ENCODE data around the gene RANBP9.

Gene RANBP9

GRCh38 chr6:13677878-13678254 lies 33.8 kb downstream of the RANBP9 start:
- DNase-seq: no peak

GRCh38 chr6:13676551-13677156 lies 35.0 kb downstream of the RANBP9 start:
- no peak for DNase-seq

GRCh38 chr6:13674533-13675190 lies 37.0 kb downstream of the RANBP9 start:
- DNase-seq: no peak

- no peak for DNase-seq
Measured at GRCh38 chr6:13673825-13674444, 37.7 kb downstream of the RANBP9 start.

GRCh38 chr6:13673368-13673767 lies 38.3 kb downstream of the RANBP9 start:
- DNase-seq: no peak

GRCh38 chr6:13672904-13673303 lies 38.7 kb downstream of the RANBP9 start:
- DNase-seq: no peak

GRCh38 chr6:13671548-13672127 lies 40.0 kb downstream of the RANBP9 start:
- no peak for DNase-seq

- no peak for DNase-seq
Measured at GRCh38 chr6:13669476-13669875, 42.2 kb downstream of the RANBP9 start.

GRCh38 chr6:13668291-13668928 lies 43.2 kb downstream of the RANBP9 start:
- DNase-seq: no peak

- no peak for DNase-seq
Measured at GRCh38 chr6:13667655-13668054, 44.0 kb downstream of the RANBP9 start.

GRCh38 chr6:13666194-13667105 lies 45.2 kb downstream of the RANBP9 start:
- no peak for DNase-seq

GRCh38 chr6:13664703-13665352 lies 46.8 kb downstream of the RANBP9 start:
- no peak for DNase-seq

GRCh38 chr6:13663986-13664385 lies 47.6 kb downstream of the RANBP9 start:
- no peak for DNase-seq

GRCh38 chr6:13662651-13663334 lies 48.8 kb downstream of the RANBP9 start:
- no peak for DNase-seq

- no peak for DNase-seq
Measured at GRCh38 chr6:13661647-13662046, 50.0 kb downstream of the RANBP9 start.

- DNase-seq: no peak
Measured at GRCh38 chr6:13660893-13661292, 50.7 kb downstream of the RANBP9 start.

- no peak for DNase-seq
Measured at GRCh38 chr6:13660273-13660672, 51.4 kb downstream of the RANBP9 start.

- no peak for DNase-seq
Measured at GRCh38 chr6:13655700-13656099, 55.9 kb downstream of the RANBP9 start.

GRCh38 chr6:13654496-13654895 lies 57.1 kb downstream of the RANBP9 start:
- DNase-seq: no peak

- DNase-seq: no peak
Measured at GRCh38 chr6:13653296-13653695, 58.3 kb downstream of the RANBP9 start.

GRCh38 chr6:13649393-13649792 lies 62.2 kb downstream of the RANBP9 start:
- no peak for DNase-seq

Data from NCI-H1048 (cell line).